Left ventricle myocardium inferior (tissue), 1 donor: ENCODE results near the gene CNTNAP2. TPM values are rescaled to one million over a fixed set of nuclear protein-coding genes. Genes with fewer than 3 reads are reported as not detected.

ENCODE experiments used
- DNase-seq: peaks from one replicate; pipeline ENCODE4 v3.0.0-alpha.2; 2020
- H3K27ac ChIP-seq: fragments of 200-600 bp; replicated peaks from 2 replicates; pipeline ENCODE4 v1.8.0; 2021
- H3K27me3 ChIP-seq: fragments of 200-600 bp; 2 replicates; pipeline ENCODE4 v1.8.0; 2021; ENCODE audit warnings: low read depth
- H3K36me3 ChIP-seq: fragments of 200-600 bp; 2 replicates; pipeline ENCODE4 v1.8.0; 2021
- H3K4me1 ChIP-seq: fragments of 200-600 bp; 2 replicates; pipeline ENCODE4 v1.8.0; 2021
- H3K4me3 ChIP-seq: fragments of 200-600 bp; 2 replicates; pipeline ENCODE4 v1.8.0; 2021; ENCODE audit warnings: mild to moderate bottlenecking, moderate library complexity
- H3K9me3 ChIP-seq: fragments of 200-600 bp; replicated peaks from 2 replicates; pipeline ENCODE4 v1.8.0; 2021
- CTCF ChIP-seq: fragments of 200-600 bp; IDR thresholded peaks from 2 replicates; pipeline ENCODE4 v1.8.0; 2021; ENCODE audit warnings: antibody characterized with exemption, mild to moderate bottlenecking, borderline replicate concordance
- intact Hi-C: fragments of 100-400 bp; cut with micrococcal nuclease; formaldehyde crosslinking; loops from one replicate; pipeline ENCODE4 v1.11.0; 2022
- total RNA-seq: library from RNA; stranded (reverse); fragmentation: NEBNext Ultra II Directional; extraction: Animal tissue kit (Norgen Biotek cat#: 25700); gene quantifications from one replicate; pipeline ENCODE4 v1.2.1, GENCODE V29; 2021
- donor health status: DM: no; HTN: yes; CAD: no; lungs with severe emphysema.

CNTNAP2 gene
- total RNA-seq, 1 donor from 2014 or later, result 0.99 TPM

GRCh38 chr7:146956853-146957252, 840.3 kb downstream of the CNTNAP2 start:
- intact Hi-C loops, result no loop called here
- no peak overlapping the region for H3K4me3 ChIP-seq
- no peaks in the 10 kb centered on the region for H3K27me3 ChIP-seq
- DNase-seq, result no peak
- TF ChIP-seq CTCF, result no peak
- no peaks in the 10 kb centered on the region for H3K4me1 ChIP-seq
- H3K27ac ChIP-seq, result no peak overlapping the region
- H3K36me3 ChIP-seq, result no peaks in the 10 kb centered on the region
- peaks cover 3% of the 10 kb centered on the region for H3K9me3 ChIP-seq

GRCh38 chr7:146960773-146961391, 844.3 kb downstream of the CNTNAP2 start:
- H3K27ac ChIP-seq, result no peak overlapping the region
- H3K4me1 ChIP-seq, result no peaks in the 10 kb centered on the region
- no peak for DNase-seq
- no peak overlapping the region for H3K4me3 ChIP-seq
- intact Hi-C loops, result no loop called here
- H3K9me3 ChIP-seq, result no peaks in the 10 kb centered on the region
- no peak for TF ChIP-seq CTCF
- H3K36me3 ChIP-seq, result no peaks in the 10 kb centered on the region
- no peaks in the 10 kb centered on the region for H3K27me3 ChIP-seq

GRCh38 chr7:146961617-146962016, 845.0 kb downstream of the CNTNAP2 start:
- no peaks in the 10 kb centered on the region for H3K27me3 ChIP-seq
- no peaks in the 10 kb centered on the region for H3K9me3 ChIP-seq
- H3K27ac ChIP-seq, result no peak overlapping the region
- DNase-seq, result no peak
- TF ChIP-seq CTCF, result no peak
- no peak overlapping the region for H3K4me3 ChIP-seq
- intact Hi-C loops, result no loop called here
- no peaks in the 10 kb centered on the region for H3K4me1 ChIP-seq
- no peaks in the 10 kb centered on the region for H3K36me3 ChIP-seq

GRCh38 chr7:146966274-146966673, 849.7 kb downstream of the CNTNAP2 start:
- Histone ChIP-seq H3K4me1 (no peaks in the 10 kb centered on the region), H3K9me3 (peaks cover 18% of the 10 kb centered on the region), H3K27me3 (no peaks in the 10 kb centered on the region), H3K4me3 (no peak overlapping the region), H3K27ac (no peak overlapping the region), H3K36me3 (no peaks in the 10 kb centered on the region)
- no peak for DNase-seq
- no peak for TF ChIP-seq CTCF
- intact Hi-C loops, result no loop called here

- DNase-seq, result no peak
- Histone ChIP-seq H3K9me3 (peaks cover 4% of the 10 kb centered on the region), H3K4me1 (no peaks in the 10 kb centered on the region), H3K36me3 (no peaks in the 10 kb centered on the region), H3K27ac (no peak overlapping the region), H3K27me3 (no peaks in the 10 kb centered on the region), H3K4me3 (no peak overlapping the region)
- intact Hi-C loops, result no loop called here
- no peak for TF ChIP-seq CTCF
Measured at GRCh38 chr7:146982482-146982881, 865.9 kb downstream of the CNTNAP2 start.
